WTC11 (cell line): ENCODE measurements around the gene ZNF423. TPM values are rescaled to one million over a fixed set of nuclear protein-coding genes. Genes with fewer than 3 reads are reported as not detected.

ENCODE experiments used
- ATAC-seq: fragments of 200-7000 bp; cut with Tn5 transposase; 2 replicates; pipeline ENCODE4 v1.10.0; 2021; ENCODE audit warnings: mild to moderate bottlenecking, moderate library complexity
- CTCF ChIA-PET: fragments of 300-600 bp; sonication (Branson Sonifier 250); formaldehyde crosslinking; loops from one replicate; lab custom pipeline; 2021; ENCODE audit warnings: antibody characterized with exemption; lab: Charles Lee
- POLR2A ChIA-PET: fragments of 350-600 bp; sonication (Branson Sonifier 250); formaldehyde crosslinking; loops from one replicate; lab custom pipeline; 2021; ENCODE audit warnings: antibody characterized with exemption; lab: Charles Lee
- DNase-seq: peaks from one replicate; pipeline ENCODE4 v3.0.0; 2021; ENCODE audit warnings: low spot score
- H3K27ac Mint-ChIP-seq: 2 replicates; pipeline ENCODE4 v1.8.0; 2021; ENCODE audit warnings: mixed read lengths
- H3K27me3 Mint-ChIP-seq: 2 replicates; pipeline ENCODE4 v1.8.0; 2021; ENCODE audit warnings: low read depth, mild to moderate bottlenecking, moderate library complexity, mixed read lengths
- H3K36me3 Mint-ChIP-seq: 2 replicates; pipeline ENCODE4 v1.8.0; 2021; ENCODE audit warnings: mixed read lengths
- H3K4me1 Mint-ChIP-seq: 2 replicates; pipeline ENCODE4 v1.8.0; 2022; ENCODE audit warnings: mixed read lengths
- H3K4me3 Mint-ChIP-seq: 2 replicates; pipeline ENCODE4 v1.8.0; 2021; ENCODE audit warnings: mild to moderate bottlenecking, moderate library complexity, mixed read lengths
- H3K9me3 Mint-ChIP-seq: 2 replicates; pipeline ENCODE4 v1.8.0; 2021; ENCODE audit warnings: mixed read lengths
- AR ChIP-seq: fragments of 250-450 bp; sonication (Bioruptor Pico); IDR thresholded peaks from 2 replicates; pipeline ENCODE4 v1.9.0; 2021; ENCODE audit warnings: mild to moderate bottlenecking
- ATF3 ChIP-seq: sonication (generic); formaldehyde crosslinking; conservative IDR thresholded peaks from 2 replicates; pipeline ENCODE4 v1.8.1; 2022; ENCODE audit warnings: mild to moderate bottlenecking, missing genetic modification reagents
- CREM ChIP-seq: sonication (generic); formaldehyde crosslinking; IDR thresholded peaks from 2 replicates; pipeline ENCODE4 v1.8.1; 2022; ENCODE audit warnings: mild to moderate bottlenecking, missing genetic modification reagents, moderate library complexity
- CTCF ChIP-seq: fragments of 200-600 bp; IDR thresholded peaks from 2 replicates; pipeline ENCODE4 v1.8.0; 2022; ENCODE audit warnings: antibody characterized with exemption
- NR3C1 ChIP-seq: sonication (generic); formaldehyde crosslinking; conservative IDR thresholded peaks from 2 replicates; pipeline ENCODE4 v1.8.1; 2023; ENCODE audit warnings: low read depth, mild to moderate bottlenecking, missing genetic modification reagents
- PRDM15 ChIP-seq: sonication (generic); formaldehyde crosslinking; IDR thresholded peaks from 2 replicates; pipeline ENCODE4 v1.8.0; 2022; ENCODE audit warnings: missing genetic modification reagents
- ZMAT4 ChIP-seq: fragments of 250-450 bp; sonication (Bioruptor Pico); IDR thresholded peaks from 2 replicates; pipeline ENCODE4 v1.9.0; 2021; ENCODE audit warnings: mild to moderate bottlenecking
- ZNF416 ChIP-seq: fragments of 250-450 bp; sonication (Bioruptor Pico); IDR thresholded peaks from 2 replicates; pipeline ENCODE4 v1.9.0; 2021; ENCODE audit warnings: mild to moderate bottlenecking, inconsistent platforms
- ZNF423 ChIP-seq: fragments of 250-450 bp; sonication (Bioruptor Pico); IDR thresholded peaks from 2 replicates; pipeline ENCODE4 v2.1.2; 2022; ENCODE audit warnings: mild to moderate bottlenecking, moderate library complexity
- ZNF532 ChIP-seq: fragments of 250-450 bp; sonication (Bioruptor Pico); IDR thresholded peaks from 2 replicates; pipeline ENCODE4 v1.9.0; 2021; ENCODE audit warnings: mild to moderate bottlenecking, borderline replicate concordance
- total RNA-seq: library from RNA; stranded (reverse); gene quantifications from 3 replicates; pipeline ENCODE4 v1.2.3, GENCODE V29; 2021

The ZNF423 gene
- total RNA-seq, 1 experiment from 2014 or later, result 38.8 TPM

GRCh38 chr16:49810831-49811230 lies 45.1 kb downstream of the ZNF423 start:
- DNase-seq (no peak), ATAC-seq (no peak)
- no peaks in the 10 kb centered on the region for H3K9me3 Mint-ChIP-seq
- peak overlapping the region; percentile 3; the same call in 1 of the 2 replicates for H3K27ac Mint-ChIP-seq
- ChIA-PET POLR2A (no interaction called here), CTCF (interaction anchor here (1.1 kb wide), 1 partner anchor 47 kb away, joined by 5 read pairs; no protein-coding TSS in a partner anchor)
- no peak overlapping the region for H3K4me3 Mint-ChIP-seq
- H3K4me1 Mint-ChIP-seq, result peaks cover 46% of the 10 kb centered on the region
- H3K36me3 Mint-ChIP-seq, result no peaks in the 10 kb centered on the region
- no peak for TF ChIP-seq CREM (CRISPR knock-in tag)
- no peak for TF ChIP-seq AR
- TF ChIP-seq NR3C1 (CRISPR knock-in tag), result no peak
- no peak for TF ChIP-seq PRDM15 (CRISPR knock-in tag)
- H3K27me3 Mint-ChIP-seq, result no peaks in the 10 kb centered on the region

GRCh38 chr16:49809561-49809960 lies 46.4 kb downstream of the ZNF423 start:
- POLR2A ChIA-PET, result no interaction called here
- H3K4me3 Mint-ChIP-seq, result no peak overlapping the region
- H3K27me3 Mint-ChIP-seq, result no peaks in the 10 kb centered on the region
- DNase-seq (no peak), ATAC-seq (no peak)
- CTCF ChIA-PET, result interaction anchor here (1.2 kb wide), 1 partner anchor 67 kb away, joined by 3 read pairs; no protein-coding TSS in a partner anchor
- TF ChIP-seq ZNF423 (CRISPR knock-in tag) (peak; percentile 69; the same call in 1 of the 2 replicates), ZNF416 (no peak)
- H3K36me3 Mint-ChIP-seq, result peaks cover 3% of the 10 kb centered on the region; the same call in 1 of the 2 replicates
- no peaks in the 10 kb centered on the region for H3K9me3 Mint-ChIP-seq
- H3K4me1 Mint-ChIP-seq, result peaks cover 42% of the 10 kb centered on the region
- no peak overlapping the region for H3K27ac Mint-ChIP-seq

- no peaks in the 10 kb centered on the region for H3K27me3 Mint-ChIP-seq
- peak overlapping the region; percentile 41 for H3K27ac Mint-ChIP-seq
- ATAC-seq (no peak), DNase-seq (no peak)
- CTCF ChIA-PET, result interaction anchor here (1.2 kb wide), 1 partner anchor 68 kb away, joined by 3 read pairs; no protein-coding TSS in a partner anchor
- no peak overlapping the region for H3K4me3 Mint-ChIP-seq
- H3K4me1 Mint-ChIP-seq, result peaks cover 39% of the 10 kb centered on the region
- H3K9me3 Mint-ChIP-seq, result no peaks in the 10 kb centered on the region
- POLR2A ChIA-PET, result no interaction called here
- H3K36me3 Mint-ChIP-seq, result peaks cover 3% of the 10 kb centered on the region; the same call in 1 of the 2 replicates
- TF ChIP-seq ATF3 (CRISPR knock-in tag), result no peak
- no peak for TF ChIP-seq ZMAT4 (CRISPR knock-in tag)
- TF ChIP-seq ZNF532 (CRISPR knock-in tag), result no peak
- TF ChIP-seq CTCF, result no peak
Observed at GRCh38 chr16:49809062-49809461, 46.9 kb downstream of the ZNF423 start.
